GM23248 (cell line): Measurements from ENCODE around the gene FBXW7. TPM values are rescaled to one million over a fixed set of nuclear protein-coding genes. Genes with fewer than 3 reads are reported as not detected.

ENCODE experiments used
- DNase-seq: peaks from one replicate; pipeline ENCODE4 v3.0.0-alpha.2; 2015
- H2AFZ ChIP-seq: fragments of 200-600 bp; sonication (generic); 2 replicates; pipeline ENCODE4 v1.6.1; 2016; ENCODE audit warnings: antibody characterized with exemption
- H3F3A ChIP-seq: fragments of 200-600 bp; sonication (generic); 2 replicates; pipeline ENCODE4 v1.6.1; 2016; ENCODE audit warnings: mild to moderate bottlenecking, antibody characterized with exemption, mixed run types; ENCODE audit not compliant: insufficient read depth
- H3K27ac ChIP-seq: fragments of 200-600 bp; sonication (generic); 2 replicates; pipeline ENCODE4 v1.5.1; 2016; ENCODE audit warnings: mild to moderate bottlenecking
- H3K27me3 ChIP-seq: fragments of 200-600 bp; sonication (generic); replicated peaks from 2 replicates; pipeline ENCODE4 v1.6.1; 2016; ENCODE audit warnings: mild to moderate bottlenecking; ENCODE audit not compliant: insufficient read depth
- H3K36me3 ChIP-seq: fragments of 200-600 bp; sonication (generic); 2 replicates; pipeline ENCODE4 v1.6.1; 2016; ENCODE audit warnings: low read depth, mild to moderate bottlenecking
- H3K4me1 ChIP-seq: fragments of 200-600 bp; sonication (generic); 2 replicates; pipeline ENCODE4 v1.6.1; 2016; ENCODE audit warnings: mild to moderate bottlenecking; ENCODE audit not compliant: insufficient read depth
- H3K4me2 ChIP-seq: fragments of 200-600 bp; sonication (generic); one replicate; pipeline ENCODE4 v1.6.1; 2016; ENCODE audit warnings: mild to moderate bottlenecking; ENCODE audit not compliant: unreplicated experiment
- H3K4me3 ChIP-seq: fragments of 200-600 bp; sonication (generic); 2 replicates; pipeline ENCODE4 v1.5.1; 2016; ENCODE audit warnings: mild to moderate bottlenecking
- H3K79me2 ChIP-seq: fragments of 200-600 bp; sonication (generic); 2 replicates; pipeline ENCODE4 v1.6.1; 2016; ENCODE audit warnings: mild to moderate bottlenecking; ENCODE audit not compliant: insufficient read depth
- H3K9ac ChIP-seq: fragments of 200-600 bp; sonication (generic); 2 replicates; pipeline ENCODE4 v1.6.1; 2016; ENCODE audit warnings: mild to moderate bottlenecking
- H3K9me2 ChIP-seq: fragments of 200-600 bp; sonication (generic); 2 replicates; pipeline ENCODE4 v1.6.1; 2016; ENCODE audit warnings: mixed run types, mild to moderate bottlenecking, moderate library complexity; ENCODE audit not compliant: insufficient read depth
- H3K9me3 ChIP-seq: fragments of 200-600 bp; sonication (generic); one replicate; pipeline ENCODE4 v1.6.1; 2017; ENCODE audit warnings: low read depth
- H4K20me1 ChIP-seq: fragments of 200-600 bp; sonication (generic); 2 replicates; pipeline ENCODE4 v1.6.0; 2016; ENCODE audit not compliant: insufficient read depth
- EZH2 ChIP-seq: fragments of 200-600 bp; sonication (generic); IDR thresholded peaks from 2 replicates; pipeline ENCODE4 v1.6.1; 2018; ENCODE audit warnings: antibody characterized with exemption, mild to moderate bottlenecking; ENCODE audit not compliant: insufficient read depth, poor library complexity, severe bottlenecking
- EZH2phosphoT487 ChIP-seq: fragments of 200-600 bp; sonication (generic); IDR thresholded peaks from 2 replicates; pipeline ENCODE4 v1.6.1; 2018; ENCODE audit warnings: antibody characterized with exemption, moderate library complexity, mild to moderate bottlenecking, low read depth; ENCODE audit not compliant: insufficient read depth
- WGBS, 2 experiments: methylation state at CpG; one replicate each; pipeline ENCODE4 v1.1.6; 2015 to 2017; ENCODE audit warnings: low lambda C conversion rate in 2 of 2, low coverage in 1 of 2; ENCODE audit errors: missing lambda C conversion rate in 2 of 2; 5-methylcytosine and 5-hydroxymethylcytosine counted together
- in situ Hi-C: fragments of 300-500 bp; cut with MboI; formaldehyde crosslinking; loops from 2 replicates; pipeline ENCODE4 v1.15.0; 2020
- polyA plus RNA-seq: library from polyadenylated mRNA; unstranded; fragments of >200 nt; fragmentation: Nextera tagmentation; extraction: Ambion mirVana; gene quantifications from 2 replicates; pipeline ENCODE4 v1.2.1, GENCODE V29; 2016
- total RNA-seq: library from RNA; depleted of rRNA; stranded (reverse); fragments of >200 nt; shearing (Covaris generic); gene quantifications from 2 replicates; pipeline ENCODE4 v1.2.3, GENCODE V29; 2014

FBXW7 gene
- total and polyA plus RNA-seq, 2 experiments from 2014 or later = 8.8 to 29.0 TPM

DNA sequence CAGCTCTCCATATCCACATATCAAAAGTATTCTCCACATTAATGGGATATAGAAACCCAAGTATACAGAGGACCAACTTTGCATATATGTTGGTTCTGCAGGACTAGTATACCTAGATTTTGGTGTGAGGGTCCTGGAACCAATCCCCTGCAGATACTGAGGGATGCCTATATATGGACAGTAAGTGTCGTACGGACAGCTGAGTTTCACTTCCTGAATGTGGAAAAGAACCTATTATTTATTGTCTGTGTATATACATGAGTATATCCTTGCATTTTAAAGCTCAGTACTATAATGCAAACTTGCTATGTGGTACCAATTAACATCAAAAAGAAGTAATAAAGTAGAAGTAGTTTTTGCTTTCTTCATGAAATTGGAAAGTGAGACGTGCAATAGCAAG, 101.9 kb downstream of the FBXW7 start:
- no peaks in the 10 kb centered on the region for H3K36me3 ChIP-seq
- H4K20me1 ChIP-seq = no peaks in the 10 kb centered on the region
- TF ChIP-seq EZH2 (no peak), EZH2phosphoT487 (no peak)
- DNase-seq = no peak
- H3K9me3 ChIP-seq = no peaks in the 10 kb centered on the region
- no peaks in the 10 kb centered on the region for H3K9me2 ChIP-seq
- peaks cover 88% of the 10 kb centered on the region for H3K79me2 ChIP-seq
- H3K27me3 ChIP-seq = no peaks in the 10 kb centered on the region
- in situ Hi-C loops = no loop called here
- H3K4me3 ChIP-seq = no peak overlapping the region
- 95 to 99% methylated on average over 3 of the region's 3 CpGs for WGBS, 2 experiments
- no peaks in the 10 kb centered on the region for H3F3A ChIP-seq
- H3K4me2 ChIP-seq = no peak overlapping the region
- H2AFZ ChIP-seq = no peak overlapping the region
- no peak overlapping the region for H3K27ac ChIP-seq
- no peaks in the 10 kb centered on the region for H3K4me1 ChIP-seq
- no peak overlapping the region for H3K9ac ChIP-seq

DNA sequence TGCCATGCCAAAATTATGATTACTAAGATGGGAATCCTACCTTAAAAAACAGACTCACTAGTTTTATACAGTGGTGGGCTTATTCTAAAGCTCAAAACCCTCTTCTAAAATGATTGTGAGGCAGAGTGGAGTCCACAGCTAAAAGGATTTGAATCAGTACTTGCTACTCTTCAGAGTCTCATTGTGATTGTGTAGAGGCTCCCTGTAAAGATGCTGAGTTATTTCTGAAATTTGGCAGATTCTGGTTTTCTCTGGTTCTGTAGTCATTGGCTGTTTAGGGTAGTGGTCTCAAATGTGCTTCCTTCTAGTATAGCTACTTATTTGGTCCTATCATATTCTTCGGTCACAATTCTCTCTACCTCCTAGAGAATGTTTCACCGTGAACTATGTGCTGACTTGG, 104.1 kb downstream of the FBXW7 start:
- no peak overlapping the region for H3K9ac ChIP-seq
- H2AFZ ChIP-seq = no peak overlapping the region
- in situ Hi-C loops = no loop called here
- H3K27me3 ChIP-seq = no peaks in the 10 kb centered on the region
- H3K4me1 ChIP-seq = no peaks in the 10 kb centered on the region; the same call in 1 of the 2 replicates
- H3K9me3 ChIP-seq = no peaks in the 10 kb centered on the region
- peaks cover 77% of the 10 kb centered on the region for H3K79me2 ChIP-seq
- no peaks in the 10 kb centered on the region for H3F3A ChIP-seq
- WGBS, 2 experiments = 98 to 99% methylated on average over 2 of the region's 2 CpGs
- no peak for DNase-seq
- H4K20me1 ChIP-seq = no peaks in the 10 kb centered on the region
- no peak for TF ChIP-seq EZH2
- H3K27ac ChIP-seq = no peak overlapping the region
- no peak overlapping the region for H3K4me3 ChIP-seq
- no peak overlapping the region for H3K4me2 ChIP-seq
- H3K36me3 ChIP-seq = no peaks in the 10 kb centered on the region
- no peaks in the 10 kb centered on the region for H3K9me2 ChIP-seq

GRCh38 chr4:152431291-152431690, 104.6 kb downstream of the FBXW7 start:
- no peak for DNase-seq
- Histone ChIP-seq H3K4me2 (no peak overlapping the region), H3F3A (no peaks in the 10 kb centered on the region), H4K20me1 (no peaks in the 10 kb centered on the region), H3K27ac (no peak overlapping the region), H2AFZ (no peak overlapping the region), H3K4me3 (no peak overlapping the region), H3K27me3 (no peaks in the 10 kb centered on the region), H3K9me2 (no peaks in the 10 kb centered on the region), H3K36me3 (no peaks in the 10 kb centered on the region), H3K9ac (no peak overlapping the region), H3K4me1 (no peaks in the 10 kb centered on the region; the same call in 1 of the 2 replicates), H3K9me3 (no peaks in the 10 kb centered on the region), H3K79me2 (peaks cover 76% of the 10 kb centered on the region)
- in situ Hi-C loops = no loop called here
- no peak for TF ChIP-seq EZH2
- no peak for TF ChIP-seq EZH2phosphoT487

GRCh38 chr4:152430507-152430906, 105.4 kb downstream of the FBXW7 start:
- Histone ChIP-seq H3F3A (no peaks in the 10 kb centered on the region), H3K9me3 (no peaks in the 10 kb centered on the region), H3K4me2 (no peak overlapping the region), H3K4me3 (no peak overlapping the region), H2AFZ (no peak overlapping the region), H3K27ac (no peak overlapping the region), H3K36me3 (no peaks in the 10 kb centered on the region), H3K27me3 (no peaks in the 10 kb centered on the region), H4K20me1 (no peaks in the 10 kb centered on the region), H3K9ac (no peak overlapping the region), H3K9me2 (no peaks in the 10 kb centered on the region), H3K79me2 (peaks cover 70% of the 10 kb centered on the region), H3K4me1 (no peaks in the 10 kb centered on the region; the same call in 1 of the 2 replicates)
- in situ Hi-C loops = no loop called here
- DNase-seq = no peak
- no peak for TF ChIP-seq EZH2phosphoT487
- TF ChIP-seq EZH2 = no peak

DNA sequence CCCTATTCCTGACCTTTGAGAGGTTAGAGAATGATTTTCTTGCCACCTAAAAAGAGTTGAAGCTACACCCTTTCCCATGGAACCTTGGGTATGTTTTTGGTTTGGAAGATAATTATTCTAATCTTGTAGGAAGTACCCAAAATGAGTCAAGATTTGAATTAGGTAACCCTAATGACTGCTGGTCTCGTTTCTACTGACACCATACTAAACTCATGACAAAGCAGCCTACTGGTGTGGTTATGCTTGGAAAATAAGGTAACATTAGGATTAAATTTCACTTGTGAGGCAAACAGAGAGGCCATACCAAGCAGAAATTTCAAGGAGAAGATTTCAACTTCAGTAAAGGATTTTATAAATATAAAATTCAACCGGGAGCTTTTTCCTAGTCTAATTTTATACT, 107.9 kb downstream of the FBXW7 start:
- no peak overlapping the region for H3K27ac ChIP-seq
- no peak overlapping the region for H3K9ac ChIP-seq
- H3K9me3 ChIP-seq = no peaks in the 10 kb centered on the region
- DNase-seq = peak; percentile 14
- no peaks in the 10 kb centered on the region for H3K36me3 ChIP-seq
- no peak for TF ChIP-seq EZH2
- no peak for TF ChIP-seq EZH2phosphoT487
- H3K79me2 ChIP-seq = peaks cover 66% of the 10 kb centered on the region
- H3K4me3 ChIP-seq = no peak overlapping the region
- no peaks in the 10 kb centered on the region for H3F3A ChIP-seq
- no peak overlapping the region for H2AFZ ChIP-seq
- H3K9me2 ChIP-seq = no peaks in the 10 kb centered on the region
- WGBS, 2 experiments = 61 to 64% methylated on average over 2 of the region's 2 CpGs
- no peaks in the 10 kb centered on the region for H3K27me3 ChIP-seq
- H3K4me2 ChIP-seq = no peak overlapping the region
- in situ Hi-C loops = no loop called here
- no peaks in the 10 kb centered on the region for H4K20me1 ChIP-seq
- no peaks in the 10 kb centered on the region; the same call in 1 of the 2 replicates for H3K4me1 ChIP-seq
